ENCODE measurements around the gene SIAH1. TPM values are rescaled to one million over a fixed set of nuclear protein-coding genes. Genes with fewer than 3 reads are reported as not detected.

SIAH1 gene
- total RNA-seq, 1 experiment from 2014 or later: 22.7 TPM

GRCh38 chr16:48405907-48406306 lies 20.7 kb upstream of the SIAH1 start:
- POLR2A ChIA-PET: no interaction called here
- no peaks in the 10 kb centered on the region for H3K79me2 ChIP-seq (ENCODE audit: insufficient read depth, low read length)
- intact Hi-C loops (cut with micrococcal nuclease): no loop called here
- H3K4me3 ChIP-seq (replicated peaks in 1 of 2; ENCODE audit: low read depth in 1 of 2, low read length in 2 of 2): no peak overlapping the region
- no peaks in the 10 kb centered on the region for H3K36me3 ChIP-seq (ENCODE audit: control insufficient read depth in 1 of 2, insufficient read depth in 2 of 2, low read length in 2 of 2)
- H3K9ac ChIP-seq (ENCODE audit: low read length): no peak overlapping the region
- CTCF ChIA-PET: no interaction called here
- ATAC-seq (no peak), DNase-seq (ENCODE audit: low read depth, low spot score) (no peak)
- no peak overlapping the region for H3K4me2 ChIP-seq (ENCODE audit: low read length)
- peaks cover 0 to 12% of the 10 kb centered on the region in 2 experiments; a peak in 1 of 4 replicates for H3K4me1 ChIP-seq (ENCODE audit: control insufficient read depth in 1 of 2, insufficient read depth in 2 of 2, low read length in 2 of 2)
- TF ChIP-seq RAD21 (IDR thresholded peaks at IDR 0.05; ENCODE audit: low read depth): no peak
- no peak for TF ChIP-seq ZNF274 (IDR thresholded peaks at IDR 0.05; ENCODE audit: low read depth, low read length)
- no peak for TF ChIP-seq JUND (IDR thresholded peaks at IDR 0.05)
- TF ChIP-seq EZH2phosphoT487 (IDR thresholded peaks at IDR 0.05; ENCODE audit: borderline replicate concordance): no peak
- no peak for TF ChIP-seq TCF7L2 (IDR thresholded peaks at IDR 0.05; ENCODE audit: borderline replicate concordance, extremely low read depth, insufficient read depth, insufficient read length)
- TF ChIP-seq EGR1 (IDR thresholded peaks at IDR 0.05; ENCODE audit: low read depth): no peak
- no peak for TF ChIP-seq POLR2A (IDR thresholded peaks at IDR 0.05; ENCODE audit: borderline replicate concordance, extremely low read depth, insufficient read depth, insufficient read length)
- no peak for TF ChIP-seq FOSL1 (IDR thresholded peaks at IDR 0.05; ENCODE audit: low read depth)
- TF ChIP-seq SP1 (IDR thresholded peaks at IDR 0.05; ENCODE audit: low read depth): no peak
- TF ChIP-seq SIN3A (IDR thresholded peaks at IDR 0.05; ENCODE audit: low read depth): no peak
- TF ChIP-seq CEBPB (IDR thresholded peaks at IDR 0.05; ENCODE audit: low read depth): no peak
- H3K9me2 ChIP-seq (ENCODE audit: insufficient read depth): no peaks in the 10 kb centered on the region; the same call in 1 of the 2 replicates
- no peak overlapping the region for H2AFZ ChIP-seq (ENCODE audit: low read depth, low read length, poor library complexity, severe bottlenecking)
- RAD21 ChIA-PET (ENCODE audit: low non-redundant PET in 1 of 2, low total read pairs in 2 of 2, uncharacterized antibody in 2 of 2, unreplicated experiment in 2 of 2): no interaction called here
- no peaks in the 10 kb centered on the region for H3K27me3 ChIP-seq (ENCODE audit: insufficient read depth, low read length)
- H3K27ac ChIP-seq (ENCODE audit: low read depth, low read length): no peak overlapping the region
- H3K9me3 ChIP-seq (ENCODE audit: control insufficient read depth in 1 of 2, insufficient read depth in 1 of 2, low read depth in 1 of 2, low read length in 2 of 2): no peaks in the 10 kb centered on the region
- H4K20me1 ChIP-seq (ENCODE audit: insufficient read depth): no peaks in the 10 kb centered on the region
- BruUV-seq (replicated peaks): no TSS peak

GRCh38 chr16:48405153-48405552 lies 19.9 kb upstream of the SIAH1 start:
- Histone ChIP-seq H3K36me3 (ENCODE audit: control insufficient read depth in 1 of 2, insufficient read depth in 2 of 2, low read length in 2 of 2) (no peaks in the 10 kb centered on the region), H3K4me2 (ENCODE audit: low read length) (no peak overlapping the region), H3K4me1 (ENCODE audit: control insufficient read depth in 1 of 2, insufficient read depth in 2 of 2, low read length in 2 of 2) (peaks cover 0 to 8% of the 10 kb centered on the region in 2 experiments; a peak in 1 of 4 replicates), H3K27ac (ENCODE audit: low read depth, low read length) (no peak overlapping the region), H2AFZ (ENCODE audit: low read depth, low read length, poor library complexity, severe bottlenecking) (no peak overlapping the region), H3K4me3 (replicated peaks in 1 of 2; ENCODE audit: low read depth in 1 of 2, low read length in 2 of 2) (no peak overlapping the region), H3K27me3 (ENCODE audit: insufficient read depth, low read length) (no peaks in the 10 kb centered on the region), H3K9me2 (ENCODE audit: insufficient read depth) (no peaks in the 10 kb centered on the region; the same call in 1 of the 2 replicates), H3K9ac (ENCODE audit: low read length) (no peak overlapping the region), H3K9me3 (ENCODE audit: control insufficient read depth in 1 of 2, insufficient read depth in 1 of 2, low read depth in 1 of 2, low read length in 2 of 2) (no peaks in the 10 kb centered on the region), H4K20me1 (ENCODE audit: insufficient read depth) (no peaks in the 10 kb centered on the region), H3K79me2 (ENCODE audit: insufficient read depth, low read length) (no peaks in the 10 kb centered on the region)
- intact Hi-C loops (cut with micrococcal nuclease): no loop called here
- BruUV-seq (replicated peaks): no TSS peak
- CTCF ChIA-PET: no interaction called here
- POLR2A ChIA-PET: no interaction called here
- no peak for DNase-seq (ENCODE audit: low read depth, low spot score)
- RAD21 ChIA-PET (ENCODE audit: low non-redundant PET in 1 of 2, low total read pairs in 2 of 2, uncharacterized antibody in 2 of 2, unreplicated experiment in 2 of 2): no interaction called here
- no peak for ATAC-seq
- TF ChIP-seq ZFX (IDR thresholded peaks at IDR 0.05) (no peak), ATF3 (IDR thresholded peaks at IDR 0.05) (no peak), EZH2phosphoT487 (IDR thresholded peaks at IDR 0.05; ENCODE audit: borderline replicate concordance) (no peak), REST (IDR thresholded peaks at IDR 0.05; ENCODE audit: low read depth) (no peak), POLR2AphosphoS5 (IDR thresholded peaks at IDR 0.05; ENCODE audit: low read depth, low read length) (no peak), EGR1 (IDR thresholded peaks at IDR 0.05; ENCODE audit: low read depth) (no peak), CTCF (IDR thresholded peaks at IDR 0.05 in 2 of 3, conservative IDR thresholded peaks at IDR 0.05 in 1 of 3; ENCODE audit: borderline replicate concordance in 1 of 3, insufficient read depth in 1 of 3, low read depth in 2 of 3, low read length in 2 of 3) (no peak), CEBPB (IDR thresholded peaks at IDR 0.05; ENCODE audit: low read depth) (no peak), YY1 (IDR thresholded peaks at IDR 0.05; ENCODE audit: extremely low read depth, insufficient replicate concordance, low read depth, low read length) (no peak), FOSL1 (IDR thresholded peaks at IDR 0.05; ENCODE audit: low read depth) (no peak)
